Activated CD4-positive, alpha-beta T cell treated with anti-CD3 and anti-CD28 coated beads, Interleukin-2, amount 10 ng/mL, durations not matched to agents 24 days and 14 days (primary cell): ENCODE results near the gene MYO15B. TPM values are rescaled to one million over a fixed set of nuclear protein-coding genes. Genes with fewer than 3 reads are reported as not detected.

Experiments used
- DNase-seq: peaks from one replicate; pipeline ENCODE4 v3.0.0; 2022
- H3K27ac Mint-ChIP-seq: one replicate; pipeline ENCODE4 v1.8.0; 2022; ENCODE audit warnings: mild to moderate bottlenecking, mixed read lengths
- H3K27me3 Mint-ChIP-seq: one replicate; pipeline ENCODE4 v1.8.0; 2022; ENCODE audit warnings: mixed read lengths
- H3K36me3 Mint-ChIP-seq: one replicate; pipeline ENCODE4 v1.8.0; 2022; ENCODE audit warnings: low read depth, mild to moderate bottlenecking, mixed read lengths
- H3K4me1 Mint-ChIP-seq: one replicate; pipeline ENCODE4 v1.8.0; 2021; ENCODE audit warnings: mixed read lengths
- H3K4me3 Mint-ChIP-seq: one replicate; pipeline ENCODE4 v1.8.0; 2022; ENCODE audit warnings: mild to moderate bottlenecking, moderate library complexity, mixed read lengths
- H3K9me3 Mint-ChIP-seq: one replicate; pipeline ENCODE4 v1.8.0; 2021; ENCODE audit warnings: mixed read lengths
- intact Hi-C: fragments of 100-400 bp; cut with micrococcal nuclease; formaldehyde crosslinking; loops from one replicate; pipeline ENCODE4 v1.15.1; 2023
- total RNA-seq: library from RNA; stranded (reverse); gene quantifications from 2 replicates; pipeline ENCODE4 v1.2.3, GENCODE V29; 2022

Gene MYO15B
- total RNA-seq, result 24.3 and 25.4 TPM in 2 replicates

DNA sequence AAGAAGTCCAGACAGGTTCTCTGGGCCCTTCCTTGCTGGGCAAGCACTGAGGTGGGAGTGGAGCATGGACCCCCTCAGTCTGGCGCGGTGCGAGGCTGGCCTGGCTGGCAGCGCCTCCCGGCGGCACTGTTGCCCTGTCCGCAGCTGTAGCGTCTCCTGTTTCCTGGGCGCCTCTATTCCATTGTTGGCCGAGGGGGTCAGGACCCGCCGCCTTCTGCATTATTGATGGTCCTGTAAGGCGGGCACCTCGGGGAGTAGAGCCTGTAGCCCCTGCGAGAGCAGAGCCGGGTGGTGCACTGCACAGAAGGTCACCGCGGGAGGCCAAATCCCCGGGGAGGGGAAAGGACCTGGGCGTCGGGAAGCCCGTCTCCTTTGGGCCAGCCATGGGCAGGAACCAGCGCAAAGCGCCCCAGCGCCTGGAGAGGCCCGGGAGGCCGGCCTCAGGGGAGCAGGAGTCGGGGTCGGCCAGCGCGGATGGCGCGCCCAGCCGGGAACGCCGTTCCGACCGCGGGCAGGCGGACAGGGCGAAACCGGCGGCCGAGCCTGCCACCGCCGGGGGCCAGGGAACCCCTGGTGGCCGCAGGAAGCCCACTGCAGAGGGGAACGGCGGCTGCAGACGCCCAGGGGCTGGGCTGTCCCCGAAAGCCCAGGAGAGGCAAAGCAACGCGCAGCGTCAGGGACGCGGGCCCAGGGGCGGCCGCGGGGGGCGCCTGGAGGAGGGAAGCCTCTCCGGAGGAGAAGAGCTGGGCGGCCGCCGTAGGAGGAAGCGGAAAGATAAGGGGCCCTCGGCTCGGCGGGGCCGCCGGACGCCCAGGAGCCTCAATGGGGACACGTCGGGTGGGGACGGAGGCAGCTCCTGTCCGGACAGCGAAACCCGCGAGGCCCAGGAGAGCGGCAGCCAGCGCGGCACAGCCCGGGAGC lies at the start of gene MYO15B:
MYO15B (plus strand) TSS at position 126 of the 921 bp plus-strand sequence; CDS start at position 384, 258 bp downstream.
- Mint-ChIP-seq H3K4me3 (peak within 1 kb of the TSS; percentile 67), H3K9me3 (no peaks in the 10 kb centered on the region), H3K36me3 (no peaks in the 10 kb centered on the region), H3K27ac (peak within 1 kb of the TSS; percentile 76), H3K27me3 (peaks cover 29% of the 10 kb centered on the region), H3K4me1 (peaks cover 3% of the 10 kb centered on the region)
- intact Hi-C loops, result loop anchor here (2.0 to 5.0 kb wide), 3 partner anchors 71 to 406 kb away; partner anchors contain the start of genes RECQL5, SAP30BP, SUMO2 and TSEN54
- DNase-seq, result peak; percentile 88

DNA sequence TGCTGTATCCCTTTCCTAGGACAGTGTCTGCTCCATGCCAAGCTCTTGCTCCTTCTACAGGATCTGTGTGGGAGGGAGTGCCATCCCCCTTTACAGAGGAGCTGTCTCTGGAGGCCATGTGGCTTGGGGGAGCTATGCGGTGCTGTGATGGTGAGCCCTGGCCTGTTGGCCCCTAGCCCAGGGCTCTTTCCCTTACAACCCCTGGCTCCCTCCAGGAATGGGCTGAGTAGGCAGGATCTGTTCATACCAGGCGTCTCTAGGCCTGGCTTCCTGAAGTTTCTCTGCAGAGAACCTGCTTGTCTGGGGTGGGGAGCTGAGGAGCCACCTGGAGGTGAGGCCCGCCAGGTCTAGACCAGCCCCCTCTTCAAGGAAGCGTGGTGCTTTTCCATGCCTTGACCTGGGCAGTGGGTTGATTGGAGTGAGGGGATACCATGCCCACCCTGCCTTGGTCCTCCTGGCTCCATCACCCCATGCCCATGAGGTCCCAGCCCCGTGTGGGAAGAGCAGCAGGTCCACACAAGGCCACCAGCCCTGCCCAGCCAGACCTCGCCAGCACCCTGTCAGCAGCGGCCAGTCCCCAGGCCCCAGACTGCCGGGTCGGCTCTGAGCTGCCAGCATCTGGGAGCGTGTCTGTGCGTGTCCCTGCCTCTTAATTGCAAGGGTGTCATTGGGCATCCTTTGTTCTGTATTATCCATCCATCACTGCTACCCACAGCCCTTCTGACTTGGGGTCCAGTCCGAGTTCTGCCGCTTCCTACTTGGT lies 47.5 kb upstream of the MYO15B start:
- H3K36me3 Mint-ChIP-seq, result no peaks in the 10 kb centered on the region
- H3K27ac Mint-ChIP-seq, result no peak overlapping the region
- H3K4me3 Mint-ChIP-seq, result no peak overlapping the region
- intact Hi-C loops, result no loop called here
- no peaks in the 10 kb centered on the region for H3K27me3 Mint-ChIP-seq
- no peaks in the 10 kb centered on the region for H3K9me3 Mint-ChIP-seq
- H3K4me1 Mint-ChIP-seq, result peaks cover 6% of the 10 kb centered on the region
- DNase-seq, result no peak

DNA sequence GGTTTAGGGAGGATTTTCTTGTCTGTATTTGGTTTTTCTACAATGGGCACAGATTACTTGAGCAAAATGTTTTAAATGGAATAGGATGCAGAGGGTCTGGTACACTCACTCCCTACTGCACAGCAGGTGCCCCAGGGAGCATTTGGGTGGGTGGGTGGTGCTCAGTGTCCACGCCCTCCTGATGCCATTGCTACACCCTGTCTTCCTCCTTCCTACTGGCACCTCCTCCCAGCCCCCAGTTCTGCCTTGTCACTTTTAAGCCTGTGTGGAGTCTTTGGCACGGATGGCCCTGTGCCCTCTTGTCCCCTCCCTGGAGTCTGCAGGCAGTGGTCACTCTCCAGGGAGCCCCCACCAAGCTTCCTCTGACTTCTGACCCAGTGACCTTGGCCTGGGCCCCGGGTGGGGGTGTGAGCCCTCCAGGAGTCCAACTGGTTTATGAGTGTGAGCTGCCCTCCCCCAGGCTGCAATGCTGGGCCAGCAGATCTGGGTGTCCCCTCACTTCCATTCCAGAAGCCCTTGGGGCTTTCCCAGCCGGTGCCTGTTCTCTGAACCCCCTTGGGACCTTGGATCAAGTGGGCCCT lies 46.6 kb upstream of the MYO15B start:
- H3K36me3 Mint-ChIP-seq, result no peaks in the 10 kb centered on the region
- intact Hi-C loops, result no loop called here
- DNase-seq, result no peak

DNA sequence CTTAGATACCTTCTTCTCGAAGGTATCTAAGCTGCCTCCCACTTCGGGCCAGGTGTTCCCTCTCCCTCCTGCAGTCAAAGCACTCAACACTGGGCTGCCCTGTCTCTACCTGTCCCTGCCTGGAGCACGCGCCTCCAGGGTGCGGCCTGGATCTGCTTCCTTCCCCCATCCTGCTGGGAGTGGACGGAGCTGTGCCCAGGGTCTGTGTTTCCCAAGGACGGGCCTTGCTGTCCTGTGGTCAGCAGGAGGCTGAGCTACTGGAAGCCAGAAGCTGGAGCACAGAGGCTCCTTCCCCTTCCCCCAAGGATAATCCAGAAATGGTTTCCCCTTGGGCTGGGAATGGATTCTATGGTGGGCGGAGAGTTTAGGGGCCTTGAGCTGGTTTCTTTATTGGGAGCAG lies 45.4 kb upstream of the MYO15B start:
- Mint-ChIP-seq H3K27ac (no peak overlapping the region), H3K27me3 (no peaks in the 10 kb centered on the region), H3K4me3 (no peak overlapping the region), H3K9me3 (no peaks in the 10 kb centered on the region), H3K4me1 (no peaks in the 10 kb centered on the region), H3K36me3 (no peaks in the 10 kb centered on the region)
- intact Hi-C loops, result no loop called here
- no peak for DNase-seq

More for the DNA sequence above, 46.6 kb upstream of the MYO15B start:
- Mint-ChIP-seq H3K27me3 (no peaks in the 10 kb centered on the region), H3K27ac (no peak overlapping the region), H3K4me3 (no peak overlapping the region), H3K4me1 (no peaks in the 10 kb centered on the region), H3K9me3 (no peaks in the 10 kb centered on the region)

DNA sequence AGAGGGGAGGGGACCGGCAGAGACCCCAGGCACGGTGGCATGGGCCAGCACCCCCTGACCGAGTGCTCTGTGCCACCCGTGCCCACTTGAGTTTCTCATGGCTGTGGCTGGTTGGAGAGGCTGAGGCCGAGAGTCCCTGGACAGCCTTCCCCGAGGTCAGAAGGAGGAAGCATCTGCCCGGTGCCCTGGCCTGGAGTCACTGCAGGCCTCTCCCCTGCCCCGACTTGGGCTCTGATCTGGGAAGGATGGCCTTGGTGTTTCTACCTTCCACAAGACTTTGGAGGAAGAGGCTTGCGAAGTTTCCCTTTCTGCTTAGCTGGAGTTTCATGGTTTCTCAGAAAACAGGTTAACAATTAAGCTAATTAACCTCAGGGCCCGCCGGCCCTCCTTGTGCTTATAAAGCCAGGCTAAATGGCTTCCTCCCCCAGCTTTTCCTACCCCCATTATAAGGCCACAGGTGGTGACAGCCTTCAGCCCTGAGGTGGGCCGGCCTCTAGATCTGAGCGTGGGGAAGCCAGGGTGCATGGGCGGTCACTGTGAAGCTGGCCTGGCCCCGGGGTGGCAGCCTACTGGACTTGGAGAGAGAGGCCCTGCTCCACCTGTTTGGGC lies 44.8 kb upstream of the MYO15B start:
- Mint-ChIP-seq H3K4me3 (no peak overlapping the region), H3K27me3 (no peaks in the 10 kb centered on the region), H3K27ac (no peak overlapping the region), H3K4me1 (no peaks in the 10 kb centered on the region), H3K9me3 (no peaks in the 10 kb centered on the region), H3K36me3 (no peaks in the 10 kb centered on the region)
- intact Hi-C loops, result no loop called here
- DNase-seq, result no peak

DNA sequence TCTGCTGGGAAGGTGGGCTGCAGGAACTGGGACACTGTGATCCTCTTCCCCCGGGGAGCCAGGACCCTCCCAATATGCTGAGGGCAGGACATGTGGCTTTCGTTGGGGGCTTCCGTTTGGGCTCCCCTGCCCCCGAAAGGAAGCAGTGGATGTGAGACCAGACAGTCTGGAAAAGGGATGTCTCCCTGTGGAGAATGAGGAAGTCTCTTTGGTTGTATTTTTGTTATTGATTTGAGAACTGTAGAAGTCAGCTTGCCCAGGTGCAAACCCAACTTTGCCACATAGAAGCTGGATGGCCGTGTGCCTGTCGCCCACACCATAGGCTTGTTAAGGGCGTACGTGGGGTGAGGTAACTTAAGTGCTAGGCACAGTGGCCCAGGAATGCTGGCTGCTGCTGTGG lies 43.4 kb upstream of the MYO15B start:
- Mint-ChIP-seq H3K36me3 (no peaks in the 10 kb centered on the region), H3K4me1 (no peaks in the 10 kb centered on the region), H3K27ac (no peak overlapping the region), H3K4me3 (no peak overlapping the region), H3K27me3 (no peaks in the 10 kb centered on the region), H3K9me3 (no peaks in the 10 kb centered on the region)
- intact Hi-C loops, result no loop called here
- DNase-seq, result no peak

DNA sequence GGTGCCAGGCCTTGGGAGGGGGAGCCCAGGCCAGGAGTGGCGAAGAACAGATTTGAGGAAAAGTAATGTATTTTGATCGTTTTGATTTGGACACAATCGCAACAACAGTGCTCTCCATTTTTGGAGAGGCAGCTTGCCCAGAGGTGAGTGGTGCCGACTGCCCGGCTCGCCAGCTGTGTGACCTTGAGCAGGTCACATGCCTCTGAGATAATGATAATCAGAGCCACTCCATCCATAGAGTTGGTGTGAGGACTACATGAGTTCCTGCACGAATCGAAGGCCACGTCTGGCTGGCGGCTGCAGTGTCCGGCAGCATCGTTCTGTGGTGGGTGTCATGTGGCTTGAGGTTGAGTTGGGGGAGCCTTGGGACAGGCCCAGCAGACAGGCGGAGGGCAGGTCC lies 41.4 kb upstream of the MYO15B start:
- Mint-ChIP-seq H3K36me3 (no peaks in the 10 kb centered on the region), H3K4me3 (no peak overlapping the region), H3K9me3 (no peaks in the 10 kb centered on the region), H3K4me1 (no peaks in the 10 kb centered on the region), H3K27ac (no peak overlapping the region), H3K27me3 (no peaks in the 10 kb centered on the region)
- intact Hi-C loops, result no loop called here
- no peak for DNase-seq

DNA sequence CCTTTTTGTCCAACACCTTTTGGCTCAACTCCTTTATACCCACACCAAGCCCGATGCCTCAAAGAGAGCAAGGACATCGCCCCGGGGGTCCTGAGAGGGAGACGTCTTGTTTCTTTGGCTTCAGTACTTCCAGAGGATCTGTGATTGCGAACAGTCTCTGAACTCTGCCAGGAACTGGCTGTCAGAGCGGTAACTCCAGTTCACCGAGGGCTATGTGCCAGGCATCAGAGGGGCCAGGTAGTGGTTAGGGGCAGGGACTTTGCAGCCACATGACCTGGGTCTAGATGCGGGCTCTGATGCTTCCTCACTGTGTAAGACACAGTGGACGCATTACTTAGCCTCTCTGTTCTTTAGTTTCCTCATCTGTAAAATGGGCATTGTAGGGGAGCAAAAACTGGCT lies 40.5 kb upstream of the MYO15B start:
- DNase-seq, result no peak
- intact Hi-C loops, result no loop called here
- no peaks in the 10 kb centered on the region for H3K27me3 Mint-ChIP-seq
- no peaks in the 10 kb centered on the region for H3K4me1 Mint-ChIP-seq
- no peaks in the 10 kb centered on the region for H3K36me3 Mint-ChIP-seq
- H3K9me3 Mint-ChIP-seq, result no peaks in the 10 kb centered on the region
- no peak overlapping the region for H3K4me3 Mint-ChIP-seq
- no peak overlapping the region for H3K27ac Mint-ChIP-seq

DNA sequence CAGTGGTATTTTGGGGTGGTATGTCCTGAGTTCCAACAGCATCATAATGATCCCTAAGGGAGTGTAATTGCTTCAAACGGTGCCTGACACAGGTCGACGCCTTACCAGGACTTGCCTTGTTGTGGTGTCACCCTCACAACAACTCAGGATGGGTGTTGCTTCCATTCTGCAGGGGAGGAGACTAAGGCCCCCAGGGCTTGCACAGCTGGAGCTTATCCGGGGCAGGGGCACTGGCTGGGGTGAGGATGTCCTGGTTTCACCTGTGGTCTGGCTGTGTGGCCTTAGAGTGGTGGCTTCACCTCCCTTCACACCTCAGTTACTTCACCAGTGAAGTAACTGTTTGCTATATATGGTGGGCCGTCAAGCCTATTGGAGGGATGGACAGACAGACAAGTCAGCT lies 38.8 kb upstream of the MYO15B start:
- no peaks in the 10 kb centered on the region for H3K36me3 Mint-ChIP-seq
- DNase-seq, result no peak
- no peak overlapping the region for H3K4me3 Mint-ChIP-seq
- intact Hi-C loops, result no loop called here
- no peaks in the 10 kb centered on the region for H3K9me3 Mint-ChIP-seq
- H3K4me1 Mint-ChIP-seq, result no peaks in the 10 kb centered on the region
- no peaks in the 10 kb centered on the region for H3K27me3 Mint-ChIP-seq
- no peak overlapping the region for H3K27ac Mint-ChIP-seq

DNA sequence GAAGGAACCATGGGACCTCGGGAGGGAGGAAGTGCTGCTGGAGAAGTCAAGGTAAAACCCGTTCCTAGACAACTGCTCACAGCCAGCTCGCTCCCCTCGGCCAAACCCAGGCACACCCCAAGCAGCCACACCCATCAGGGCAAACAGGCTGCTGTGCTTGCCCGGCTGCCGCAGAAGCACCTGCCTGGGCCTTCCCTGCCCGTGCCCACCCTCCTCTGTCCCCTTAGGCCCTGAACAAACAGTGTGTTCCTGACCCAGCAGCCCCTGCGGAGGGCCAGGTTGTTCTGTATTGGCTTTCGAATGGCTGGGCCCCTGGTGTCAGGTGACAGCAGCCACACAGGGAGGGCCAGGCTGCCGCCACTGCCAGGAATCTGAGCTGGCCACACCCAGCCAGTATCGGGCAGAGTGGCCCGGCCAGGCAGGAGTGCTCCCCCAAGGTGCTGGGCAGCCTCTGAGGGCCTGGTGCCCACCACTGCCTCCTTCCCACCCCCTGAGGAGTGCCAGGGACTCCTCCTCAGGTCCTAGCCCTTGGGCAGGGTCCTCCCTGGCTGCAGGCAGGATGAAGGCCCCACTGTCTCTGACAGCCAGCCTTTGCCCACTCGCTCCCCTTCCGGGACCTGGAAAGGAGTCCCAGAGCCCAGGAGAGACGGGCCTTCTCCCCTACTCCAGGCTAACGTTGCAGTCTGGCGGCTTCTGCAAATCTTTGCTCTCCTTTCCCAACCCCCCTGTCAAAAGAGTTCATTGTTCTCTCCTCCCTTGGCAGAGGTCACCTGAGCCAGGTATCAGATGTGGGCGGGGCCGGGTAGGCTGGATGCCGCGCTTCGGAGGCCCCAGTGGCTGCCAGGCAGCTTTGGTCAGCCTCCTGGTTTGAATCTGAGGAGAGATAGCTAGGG lies 38.1 kb upstream of the MYO15B start:
- H3K4me3 Mint-ChIP-seq, result no peak overlapping the region
- H3K9me3 Mint-ChIP-seq, result no peaks in the 10 kb centered on the region
- intact Hi-C loops, result no loop called here
- H3K27me3 Mint-ChIP-seq, result no peaks in the 10 kb centered on the region
- no peak overlapping the region for H3K27ac Mint-ChIP-seq
- H3K4me1 Mint-ChIP-seq, result no peaks in the 10 kb centered on the region
- no peak for DNase-seq
- no peaks in the 10 kb centered on the region for H3K36me3 Mint-ChIP-seq

DNA sequence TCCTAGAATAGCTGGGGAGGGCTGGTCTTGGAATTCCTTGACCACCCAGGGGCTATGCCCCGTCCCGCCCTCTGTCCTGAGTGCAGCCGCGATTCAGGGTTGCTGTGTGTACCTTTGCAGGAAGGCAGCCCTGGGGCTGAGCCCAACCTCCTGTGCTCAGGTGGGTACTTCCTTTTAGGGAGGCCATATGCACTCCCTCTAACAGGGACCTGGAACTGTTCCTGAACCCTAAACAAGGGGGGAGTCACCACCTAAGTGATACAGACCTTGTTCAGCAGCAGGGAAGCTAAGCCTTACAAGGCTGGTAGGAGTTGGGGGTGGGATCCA lies 37.5 kb upstream of the MYO15B start:
- no peaks in the 10 kb centered on the region for H3K9me3 Mint-ChIP-seq
- intact Hi-C loops, result no loop called here
- H3K27me3 Mint-ChIP-seq, result no peaks in the 10 kb centered on the region
- H3K36me3 Mint-ChIP-seq, result no peaks in the 10 kb centered on the region
- H3K4me3 Mint-ChIP-seq, result no peak overlapping the region
- DNase-seq, result no peak
- no peaks in the 10 kb centered on the region for H3K4me1 Mint-ChIP-seq
- H3K27ac Mint-ChIP-seq, result no peak overlapping the region

DNA sequence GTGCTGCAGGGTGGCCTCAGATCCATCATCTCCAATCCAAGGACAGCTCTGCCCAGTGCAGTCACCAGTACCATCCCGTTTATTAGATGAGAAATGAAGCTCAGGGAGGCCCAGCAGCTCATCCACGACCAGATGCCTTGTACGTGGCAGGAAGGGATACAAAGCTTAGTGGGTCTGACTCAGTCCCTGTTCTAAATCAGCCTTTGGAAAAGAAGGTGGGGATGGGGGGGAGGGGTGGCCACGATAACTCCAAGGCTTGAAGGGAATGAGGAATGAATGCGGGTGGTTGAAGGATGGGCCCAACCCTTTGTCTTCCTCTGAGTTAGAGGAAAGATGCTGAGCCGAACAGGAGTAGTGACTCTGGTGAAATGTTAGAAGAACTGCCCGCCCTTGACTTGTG lies 36.3 kb upstream of the MYO15B start:
- no peak overlapping the region for H3K4me3 Mint-ChIP-seq
- no peak overlapping the region for H3K27ac Mint-ChIP-seq

More for the DNA sequence above, 36.3 kb upstream of the MYO15B start:
- H3K36me3 Mint-ChIP-seq, result no peaks in the 10 kb centered on the region
- H3K27me3 Mint-ChIP-seq, result no peaks in the 10 kb centered on the region
- no peaks in the 10 kb centered on the region for H3K4me1 Mint-ChIP-seq
- no peak for DNase-seq
- intact Hi-C loops, result no loop called here
- no peaks in the 10 kb centered on the region for H3K9me3 Mint-ChIP-seq
